Tibial nerve (tissue), 4 donors: ENCODE data around the gene ADAM33. TPM values are rescaled to one million over a fixed set of nuclear protein-coding genes. Genes with fewer than 3 reads are reported as not detected.

Experiments
- DNase-seq, 2 donors: peaks; one replicate each; pipeline ENCODE4 v3.0.0-alpha.2; 2019; ENCODE audit warnings: low spot score in 2 of 2
- H3K27ac ChIP-seq, 4 donors: fragments of 200-600 bp; sonication (generic) in 3 of 4; one replicate each; pipeline ENCODE4 v1.5.1; 2017 to 2019; ENCODE audit warnings: mild to moderate bottlenecking in 1 of 4
- H3K27me3 ChIP-seq, 2 donors: fragments of 200-600 bp; sonication (generic) in 1 of 2; one replicate each; pipeline versions ENCODE4 v1.5.1 to v1.6.0; 2017 to 2019
- H3K36me3 ChIP-seq, 3 donors: fragments of 200-600 bp; sonication (generic); one replicate each; pipeline ENCODE4 v1.5.1; 2018 to 2019
- H3K4me1 ChIP-seq, 4 donors: fragments of 200-600 bp; sonication (generic) in 3 of 4; one replicate each; pipeline ENCODE4 v1.5.1; 2017 to 2019
- H3K4me3 ChIP-seq, 4 donors: fragments of 200-600 bp; sonication (generic) in 3 of 4; one replicate each; pipeline ENCODE4 v1.5.1; 2017 to 2019; ENCODE audit warnings: mild to moderate bottlenecking in 1 of 4, moderate library complexity in 1 of 4
- H3K9me3 ChIP-seq, 4 donors: fragments of 200-600 bp; sonication (generic) in 3 of 4; one replicate each; pipeline ENCODE4 v1.5.1; 2017 to 2019
- CTCF ChIP-seq, 5 experiments: fragments of 200-600 bp in 3 of 5; fragments of 450-650 bp in 2 of 5; sonication (generic) in 3 of 5; IDR thresholded peaks; one replicate each; pipeline ENCODE4 v1.5.1; 2016 to 2019; ENCODE audit warnings: antibody characterized with exemption in 5 of 5, mild to moderate bottlenecking in 3 of 5, moderate library complexity in 2 of 5
- EP300 ChIP-seq, 2 donors: sonication (generic); formaldehyde crosslinking; IDR thresholded peaks; one replicate each; pipeline ENCODE4 v1.6.1; 2017; ENCODE audit warnings: antibody characterized with exemption in 2 of 2, mild to moderate bottlenecking in 1 of 2
- POLR2A ChIP-seq, 2 donors: fragments of 450-650 bp; IDR thresholded peaks; one replicate each; pipeline ENCODE4 v1.6.1; 2017; ENCODE audit warnings: antibody characterized with exemption in 2 of 2, mild to moderate bottlenecking in 2 of 2, moderate library complexity in 2 of 2
- WGBS, 2 donors: methylation state at CpG; one replicate each; pipeline ENCODE4 v1.1.5; 2018; 5-methylcytosine and 5-hydroxymethylcytosine counted together
- total RNA-seq, 4 donors: library from RNA; depleted of rRNA; stranded (reverse); fragments of >200 nt; gene quantifications; one replicate each; pipeline ENCODE4 v1.1.0, GENCODE V29; 2016

ADAM33 gene
- total RNA-seq, 4 donors from 2014 or later, result 162 to 385 (median 274) TPM

- WGBS, 2 donors, result 85 to 89% methylated on average over 4 of the region's 4 CpGs
- H3K9me3 ChIP-seq, result no peaks in the 10 kb centered on the region
- no peak for DNase-seq
- no peak overlapping the region for H3K27ac ChIP-seq
- H3K4me3 ChIP-seq, result no peak overlapping the region
- no peaks in the 10 kb centered on the region for H3K27me3 ChIP-seq
- peaks cover 0 to under 1% (median 0%) of the 10 kb centered on the region in 4 donors for H3K4me1 ChIP-seq
- no peaks in the 10 kb centered on the region for H3K36me3 ChIP-seq
- TF ChIP-seq POLR2A (IDR thresholded peaks at IDR 0.05) (no peak), CTCF (IDR thresholded peaks at IDR 0.05) (no peak), EP300 (IDR thresholded peaks at IDR 0.05) (no peak)
Observed at GRCh38 chr20:3721912-3722311, 40.1 kb upstream of the ADAM33 start.

GRCh38 chr20:3720626-3721025, 38.8 kb upstream of the ADAM33 start:
- no peak for DNase-seq
- no peaks in the 10 kb centered on the region for H3K36me3 ChIP-seq
- H3K27me3 ChIP-seq, result no peaks in the 10 kb centered on the region
- H3K4me1 ChIP-seq, result no peaks in the 10 kb centered on the region
- no peaks in the 10 kb centered on the region for H3K9me3 ChIP-seq
- no peak overlapping the region for H3K27ac ChIP-seq
- H3K4me3 ChIP-seq, result no peak overlapping the region
- 56 to 60% methylated on average over 6 of the region's 6 CpGs for WGBS, 2 donors
- TF ChIP-seq POLR2A (IDR thresholded peaks at IDR 0.05), result no peak
- TF ChIP-seq CTCF (IDR thresholded peaks at IDR 0.05), result no peak
- no peak for TF ChIP-seq EP300 (IDR thresholded peaks at IDR 0.05)

- Histone ChIP-seq H3K4me3 (no peak overlapping the region), H3K36me3 (no peaks in the 10 kb centered on the region), H3K9me3 (no peaks in the 10 kb centered on the region), H3K4me1 (no peaks in the 10 kb centered on the region), H3K27ac (no peak overlapping the region), H3K27me3 (no peaks in the 10 kb centered on the region)
- DNase-seq, result no peak
- no peak for TF ChIP-seq CTCF (IDR thresholded peaks at IDR 0.05)
- TF ChIP-seq EP300 (IDR thresholded peaks at IDR 0.05), result no peak
- no peak for TF ChIP-seq POLR2A (IDR thresholded peaks at IDR 0.05)
- WGBS, 2 donors, result 69 to 86% methylated on average over 2 of the region's 2 CpGs
Observed at GRCh38 chr20:3720068-3720467, 38.3 kb upstream of the ADAM33 start.

- 88% methylated on average over 4 of the region's 4 CpGs for WGBS, 2 donors
- no peak for TF ChIP-seq CTCF (IDR thresholded peaks at IDR 0.05)
- no peak for TF ChIP-seq EP300 (IDR thresholded peaks at IDR 0.05)
- no peak for TF ChIP-seq POLR2A (IDR thresholded peaks at IDR 0.05)
- H3K27me3 ChIP-seq, result no peaks in the 10 kb centered on the region
- H3K9me3 ChIP-seq, result no peaks in the 10 kb centered on the region
- no peak for DNase-seq
- H3K27ac ChIP-seq, result no peak overlapping the region
- no peak overlapping the region for H3K4me3 ChIP-seq
- H3K4me1 ChIP-seq, result no peaks in the 10 kb centered on the region
- H3K36me3 ChIP-seq, result no peaks in the 10 kb centered on the region
Observed at GRCh38 chr20:3719046-3719445, 37.2 kb upstream of the ADAM33 start.

- no peak overlapping the region for H3K4me3 ChIP-seq
- no peaks in the 10 kb centered on the region for H3K9me3 ChIP-seq
- H3K27me3 ChIP-seq, result no peaks in the 10 kb centered on the region
- peaks cover 0 to 3% (median 0%) of the 10 kb centered on the region in 4 donors for H3K4me1 ChIP-seq
- no peak for DNase-seq
- no peaks in the 10 kb centered on the region for H3K36me3 ChIP-seq
- 77 to 80% methylated on average over 4 of the region's 4 CpGs for WGBS, 2 donors
- TF ChIP-seq CTCF (IDR thresholded peaks at IDR 0.05), result peak; percentile 36 to 63 (median 53)
- TF ChIP-seq EP300 (IDR thresholded peaks at IDR 0.05), result no peak
- H3K27ac ChIP-seq, result no peak overlapping the region
Observed at GRCh38 chr20:3716195-3716834, 34.5 kb upstream of the ADAM33 start.
